NCI-H82 treated with DMSO at 0.1 percent for 48 hours (cell line): ENCODE results near the gene CDH5.

Experiments
- DNase-seq: peaks from one replicate; lab custom pipeline; 2025; ENCODE audit not compliant: unreplicated experiment; lab: John Stamatoyannopoulos, UW

The CDH5 gene

DNA sequence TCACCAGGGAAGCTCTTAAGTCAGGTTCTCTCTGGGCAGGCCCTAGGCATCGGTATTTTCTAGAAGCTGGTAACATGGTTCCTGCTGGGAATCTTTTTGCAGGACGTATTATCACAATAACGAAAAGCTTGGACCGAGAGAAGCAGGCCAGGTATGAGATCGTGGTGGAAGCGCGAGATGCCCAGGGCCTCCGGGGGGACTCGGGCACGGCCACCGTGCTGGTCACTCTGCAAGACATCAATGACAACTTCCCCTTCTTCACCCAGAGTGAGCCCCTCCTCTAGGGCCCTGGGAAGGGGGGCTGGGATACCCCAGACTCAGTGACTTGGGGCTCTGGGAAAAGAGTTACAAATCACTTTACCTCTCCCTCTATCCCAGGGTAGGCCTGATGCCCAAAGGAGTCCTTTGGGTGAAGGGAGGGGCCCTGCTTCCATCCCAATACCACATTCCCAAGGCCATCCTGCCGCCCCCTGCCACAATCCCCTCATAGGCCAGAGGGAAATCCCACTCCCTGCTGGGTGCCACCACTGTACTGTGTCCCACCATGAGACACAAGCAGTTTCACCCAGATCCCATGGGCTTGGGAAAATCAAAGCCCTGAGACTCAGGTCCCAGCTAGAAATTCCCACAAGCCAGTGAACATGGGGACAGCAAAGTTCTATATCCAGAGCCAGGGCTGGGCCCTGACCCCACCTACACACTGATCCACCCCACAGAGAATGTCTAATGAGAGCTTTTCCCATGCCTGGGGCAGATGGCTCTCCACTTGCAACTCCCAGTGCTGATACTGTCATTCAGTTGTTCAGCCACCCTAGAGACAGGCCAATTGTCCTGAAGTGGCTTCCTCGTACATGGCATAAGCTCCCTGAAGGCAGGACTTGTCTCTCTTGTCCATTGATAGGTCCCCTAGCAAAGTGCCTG lies 23.0 kb downstream of the CDH5 start:
- DNase-seq: no peak

DNA sequence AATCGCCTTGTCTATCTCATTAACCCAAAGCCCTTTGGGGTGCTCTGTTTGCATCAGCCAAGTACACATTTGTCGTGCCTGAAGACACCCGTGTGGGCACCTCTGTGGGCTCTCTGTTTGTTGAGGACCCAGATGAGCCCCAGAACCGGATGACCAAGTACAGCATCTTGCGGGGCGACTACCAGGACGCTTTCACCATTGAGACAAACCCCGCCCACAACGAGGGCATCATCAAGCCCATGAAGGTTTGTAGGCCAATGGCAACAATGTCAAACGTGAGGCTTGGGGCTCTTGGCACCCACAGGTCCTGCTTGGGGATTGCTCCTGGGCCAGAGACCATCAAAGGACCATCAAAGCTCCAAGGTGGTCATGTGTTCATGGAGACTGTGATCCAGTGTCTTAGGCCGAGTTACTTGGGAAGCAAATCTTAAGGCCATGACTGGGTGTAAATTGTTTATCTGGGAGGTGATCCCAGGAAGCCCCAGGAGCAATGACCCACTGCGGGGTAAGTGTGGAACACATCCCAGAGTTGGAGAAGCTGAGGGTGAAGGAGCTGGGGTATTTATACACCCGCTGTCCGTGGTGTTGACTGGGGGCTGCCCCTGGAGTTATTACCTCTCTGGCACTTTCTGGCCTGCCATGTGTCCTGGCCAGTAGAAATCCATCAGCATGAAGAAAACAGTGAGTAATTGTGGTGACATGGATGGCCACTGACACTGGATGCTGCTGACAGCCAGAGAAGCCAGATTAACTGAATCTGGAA lies 24.0 kb downstream of the CDH5 start:
- no peak for DNase-seq

DNA sequence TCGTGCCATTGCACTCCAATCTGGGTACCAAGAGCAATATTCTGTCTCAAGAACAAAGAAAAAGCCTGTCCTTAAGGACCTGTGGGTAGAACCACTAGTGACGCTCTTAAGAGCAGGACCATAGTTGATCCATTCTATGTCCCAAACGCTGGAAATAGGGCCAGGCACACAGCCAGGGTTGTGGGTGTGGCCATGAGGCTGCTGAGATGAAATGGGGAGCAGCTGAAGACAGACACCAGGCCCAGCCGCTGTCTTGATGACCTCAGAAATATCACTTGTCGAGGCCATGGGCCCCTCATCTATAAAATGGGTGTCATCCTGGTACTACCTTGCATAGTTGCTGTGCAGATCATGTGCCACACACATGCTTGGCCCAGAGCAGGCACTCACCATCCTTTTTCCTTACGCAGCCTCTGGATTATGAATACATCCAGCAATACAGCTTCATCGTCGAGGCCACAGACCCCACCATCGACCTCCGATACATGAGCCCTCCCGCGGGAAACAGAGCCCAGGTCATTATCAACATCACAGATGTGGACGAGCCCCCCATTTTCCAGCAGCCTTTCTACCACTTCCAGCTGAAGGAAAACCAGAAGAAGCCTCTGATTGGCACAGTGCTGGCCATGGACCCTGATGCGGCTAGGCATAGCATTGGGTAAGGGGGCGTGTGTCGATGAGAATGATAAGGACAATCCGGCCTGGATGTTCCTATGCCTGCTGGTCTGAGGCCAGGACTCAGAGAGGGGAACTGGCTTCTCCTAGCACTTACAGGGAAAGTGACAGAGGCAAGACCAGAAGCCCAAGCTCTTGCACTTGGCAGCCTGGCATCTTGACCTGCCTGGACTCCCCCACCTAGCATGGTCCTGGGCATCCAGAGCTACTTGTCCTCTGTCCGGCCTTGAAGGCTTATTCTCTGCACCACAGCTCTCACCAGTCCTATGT lies 25.5 kb downstream of the CDH5 start:
- DNase-seq: no peak

DNA sequence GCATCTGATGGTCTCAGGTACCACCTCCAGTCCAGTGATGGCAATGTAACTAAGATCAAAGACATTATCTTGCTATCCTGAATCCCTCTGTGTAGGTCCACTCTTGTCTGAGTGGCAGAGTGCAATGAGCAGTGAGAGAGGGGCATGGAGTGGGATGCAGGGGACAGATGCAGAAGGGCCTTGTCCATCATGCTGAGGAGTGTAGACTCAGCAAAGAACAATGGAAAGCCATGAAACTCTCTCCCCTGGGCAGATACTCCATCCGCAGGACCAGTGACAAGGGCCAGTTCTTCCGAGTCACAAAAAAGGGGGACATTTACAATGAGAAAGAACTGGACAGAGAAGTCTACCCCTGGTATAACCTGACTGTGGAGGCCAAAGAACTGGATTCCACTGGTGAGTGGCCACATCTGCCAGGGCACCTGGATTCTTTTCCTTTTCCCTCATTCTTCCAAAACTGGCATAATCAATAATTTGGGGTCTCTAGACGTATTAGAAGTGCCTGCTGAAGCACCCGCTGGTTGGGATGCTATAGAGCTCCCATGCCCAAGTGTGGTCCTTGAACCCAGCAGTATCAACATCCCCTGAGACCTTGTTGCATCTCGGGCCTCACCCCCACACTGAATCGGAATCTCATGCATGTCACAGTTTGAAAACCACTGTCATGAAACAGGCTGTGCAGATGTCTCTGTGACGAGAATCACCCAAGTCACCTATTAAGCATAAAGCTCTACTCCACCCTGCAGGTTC lies 29.5 kb downstream of the CDH5 start:
- DNase-seq: no peak

DNA sequence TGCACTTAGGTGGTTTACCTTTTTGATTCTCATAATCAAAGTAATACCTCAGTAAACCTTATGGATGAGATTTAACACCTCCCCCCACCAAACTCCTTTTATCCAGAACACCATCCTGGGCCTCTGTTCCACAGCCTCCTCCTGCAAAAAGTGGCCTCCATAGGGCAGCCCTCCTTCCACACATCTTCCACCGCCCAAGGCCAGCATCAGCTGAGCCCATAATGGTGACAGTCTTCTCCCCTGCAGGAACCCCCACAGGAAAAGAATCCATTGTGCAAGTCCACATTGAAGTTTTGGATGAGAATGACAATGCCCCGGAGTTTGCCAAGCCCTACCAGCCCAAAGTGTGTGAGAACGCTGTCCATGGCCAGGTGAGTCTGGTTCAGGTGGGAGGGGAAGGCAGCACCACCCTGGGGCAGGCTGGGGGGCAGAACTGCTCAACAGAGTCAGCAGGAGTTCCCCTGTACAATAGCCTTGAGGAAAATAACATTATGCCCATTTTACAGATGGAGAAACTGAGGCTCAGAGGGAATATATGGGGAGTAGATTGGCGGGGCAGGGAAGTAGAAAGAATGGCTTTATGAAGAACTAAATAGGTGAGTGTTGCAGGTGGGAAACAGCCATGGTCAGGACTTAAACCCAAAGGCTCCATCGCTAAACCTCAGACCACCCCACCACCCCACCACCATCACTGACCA lies 31.4 kb downstream of the CDH5 start:
- no peak for DNase-seq

DNA sequence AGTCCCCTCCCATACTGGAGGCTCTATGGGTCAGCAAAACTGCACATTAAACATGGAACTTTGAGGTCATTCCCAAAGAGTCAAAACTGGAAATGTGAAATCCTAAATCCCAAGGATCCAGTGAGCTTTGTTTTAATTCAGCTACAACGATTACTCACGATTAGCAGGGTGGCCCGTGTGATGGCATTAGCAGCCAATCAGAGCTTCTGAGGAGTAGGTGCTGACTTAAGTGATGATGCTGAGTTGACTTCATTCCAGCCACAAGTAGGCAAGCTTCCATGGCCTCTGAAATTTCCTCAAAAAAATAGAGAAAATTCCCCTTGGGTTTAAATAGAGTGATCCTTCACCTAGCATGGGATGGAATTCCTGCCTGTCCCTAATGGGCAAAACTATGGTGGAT lies 32.5 kb downstream of the CDH5 start:
- DNase-seq: no peak

DNA sequence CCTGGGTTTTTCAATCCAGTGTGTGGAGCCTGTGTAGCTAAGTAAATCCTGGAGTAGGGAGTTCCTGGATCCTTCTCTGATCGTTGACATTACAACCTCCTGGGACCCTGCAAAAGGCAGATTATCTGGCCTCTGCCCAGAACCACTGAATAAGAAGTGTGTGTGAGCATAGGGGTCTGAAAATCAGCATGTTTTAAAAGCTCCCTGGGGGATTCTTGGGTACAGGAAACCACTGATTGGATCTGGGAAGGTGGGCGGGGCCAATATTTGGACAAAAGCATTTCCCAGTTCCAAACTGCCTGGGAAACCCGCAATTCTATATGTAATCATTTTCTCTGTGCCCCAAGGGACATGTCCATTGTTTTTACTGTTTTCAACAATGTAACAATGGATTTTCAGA lies 33.4 kb downstream of the CDH5 start:
- DNase-seq: peak; percentile 4

DNA sequence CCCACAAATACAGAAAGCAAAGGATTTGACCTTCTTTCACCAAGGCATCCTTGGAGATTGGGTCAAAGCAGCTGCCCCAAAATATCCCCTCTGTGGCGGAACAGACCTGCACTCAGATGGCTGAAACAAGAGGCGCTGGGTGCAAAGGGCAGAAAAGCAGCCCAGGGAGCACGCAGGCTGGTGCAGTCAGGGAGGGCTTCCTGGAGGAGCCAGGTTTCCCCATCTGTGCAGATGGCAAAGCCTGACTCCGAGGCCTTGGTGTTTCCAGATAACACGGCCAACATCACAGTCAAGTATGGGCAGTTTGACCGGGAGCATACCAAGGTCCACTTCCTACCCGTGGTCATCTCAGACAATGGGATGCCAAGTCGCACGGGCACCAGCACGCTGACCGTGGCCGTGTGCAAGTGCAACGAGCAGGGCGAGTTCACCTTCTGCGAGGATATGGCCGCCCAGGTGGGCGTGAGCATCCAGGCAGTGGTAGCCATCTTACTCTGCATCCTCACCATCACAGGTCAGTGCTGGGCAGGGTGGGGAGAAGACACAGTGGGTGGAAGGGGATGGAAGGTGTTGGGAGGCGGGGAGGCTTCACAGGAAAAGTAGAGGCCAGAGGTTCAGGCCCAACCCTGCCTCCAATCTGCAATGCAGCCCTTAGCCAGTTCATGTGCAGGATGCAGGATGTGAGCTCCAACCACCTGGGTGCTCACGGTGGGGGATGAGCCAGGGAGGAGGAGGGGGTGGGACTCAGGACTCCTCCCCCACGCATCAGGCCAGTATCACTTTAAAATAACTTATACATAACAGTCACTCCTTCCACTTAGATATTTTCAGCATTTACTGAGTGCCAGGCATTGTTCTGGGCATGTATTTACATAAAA lies 34.3 kb downstream of the CDH5 start:
- DNase-seq: no peak

DNA sequence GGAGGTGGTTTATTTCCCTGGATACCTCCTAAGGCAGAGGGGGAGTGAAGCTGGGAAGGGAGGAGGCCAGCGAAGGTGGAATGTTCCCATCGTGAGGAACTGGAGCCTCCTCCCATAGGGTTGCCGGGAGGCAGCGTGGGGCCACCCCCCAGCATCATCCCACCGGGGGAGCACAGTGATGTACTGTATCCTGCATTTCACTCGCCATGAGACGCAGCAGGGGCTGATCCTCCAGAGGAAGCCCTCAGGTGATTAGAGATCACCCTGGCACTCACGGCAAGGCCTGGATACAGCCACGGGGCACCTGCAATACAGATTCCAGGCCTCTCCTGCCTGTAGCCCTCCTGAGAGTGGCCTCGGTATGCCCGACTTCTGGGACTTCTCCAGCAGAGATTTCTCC lies 35.1 kb downstream of the CDH5 start:
- DNase-seq: no peak

DNA sequence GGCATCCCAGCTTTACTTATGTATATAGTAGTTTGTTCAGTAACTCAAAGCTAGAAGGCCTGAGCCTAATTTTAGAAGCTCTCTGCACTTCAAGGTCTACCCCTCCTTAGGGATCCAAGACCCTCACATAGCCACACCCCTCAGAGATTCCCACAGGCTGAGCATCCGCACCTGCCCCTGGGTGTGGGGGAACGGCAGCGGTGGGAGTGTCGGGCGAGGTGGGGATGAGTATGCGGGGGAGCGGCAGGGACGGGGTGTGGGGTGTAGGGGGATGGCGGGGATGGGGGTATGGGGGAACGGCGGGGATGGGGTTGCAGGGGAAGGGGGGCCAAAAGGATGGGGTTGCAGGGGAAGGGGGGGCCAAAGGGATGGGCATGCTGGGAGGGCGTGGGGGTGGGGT lies 35.7 kb downstream of the CDH5 start:
- DNase-seq: no peak

DNA sequence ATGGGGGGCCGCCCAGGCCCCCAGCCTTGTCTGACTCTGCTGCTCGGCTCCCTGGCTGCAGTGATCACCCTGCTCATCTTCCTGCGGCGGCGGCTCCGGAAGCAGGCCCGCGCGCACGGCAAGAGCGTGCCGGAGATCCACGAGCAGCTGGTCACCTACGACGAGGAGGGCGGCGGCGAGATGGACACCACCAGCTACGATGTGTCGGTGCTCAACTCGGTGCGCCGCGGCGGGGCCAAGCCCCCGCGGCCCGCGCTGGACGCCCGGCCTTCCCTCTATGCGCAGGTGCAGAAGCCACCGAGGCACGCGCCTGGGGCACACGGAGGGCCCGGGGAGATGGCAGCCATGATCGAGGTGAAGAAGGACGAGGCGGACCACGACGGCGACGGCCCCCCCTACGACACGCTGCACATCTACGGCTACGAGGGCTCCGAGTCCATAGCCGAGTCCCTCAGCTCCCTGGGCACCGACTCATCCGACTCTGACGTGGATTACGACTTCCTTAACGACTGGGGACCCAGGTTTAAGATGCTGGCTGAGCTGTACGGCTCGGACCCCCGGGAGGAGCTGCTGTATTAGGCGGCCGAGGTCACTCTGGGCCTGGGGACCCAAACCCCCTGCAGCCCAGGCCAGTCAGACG lies 36.2 kb downstream of the CDH5 start:
- no peak for DNase-seq

DNA sequence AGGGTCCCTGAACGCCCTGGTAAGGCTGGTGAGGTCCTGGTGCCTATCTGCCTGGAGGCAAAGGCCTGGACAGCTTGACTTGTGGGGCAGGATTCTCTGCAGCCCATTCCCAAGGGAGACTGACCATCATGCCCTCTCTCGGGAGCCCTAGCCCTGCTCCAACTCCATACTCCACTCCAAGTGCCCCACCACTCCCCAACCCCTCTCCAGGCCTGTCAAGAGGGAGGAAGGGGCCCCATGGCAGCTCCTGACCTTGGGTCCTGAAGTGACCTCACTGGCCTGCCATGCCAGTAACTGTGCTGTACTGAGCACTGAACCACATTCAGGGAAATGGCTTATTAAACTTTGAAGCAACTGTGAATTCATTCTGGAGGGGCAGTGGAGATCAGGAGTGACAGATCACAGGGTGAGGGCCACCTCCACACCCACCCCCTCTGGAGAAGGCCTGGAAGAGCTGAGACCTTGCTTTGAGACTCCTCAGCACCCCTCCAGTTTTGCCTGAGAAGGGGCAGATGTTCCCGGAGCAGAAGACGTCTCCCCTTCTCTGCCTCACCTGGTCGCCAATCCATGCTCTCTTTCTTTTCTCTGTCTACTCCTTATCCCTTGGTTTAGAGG lies 37.1 kb downstream of the CDH5 start:
- DNase-seq: no peak

DNA sequence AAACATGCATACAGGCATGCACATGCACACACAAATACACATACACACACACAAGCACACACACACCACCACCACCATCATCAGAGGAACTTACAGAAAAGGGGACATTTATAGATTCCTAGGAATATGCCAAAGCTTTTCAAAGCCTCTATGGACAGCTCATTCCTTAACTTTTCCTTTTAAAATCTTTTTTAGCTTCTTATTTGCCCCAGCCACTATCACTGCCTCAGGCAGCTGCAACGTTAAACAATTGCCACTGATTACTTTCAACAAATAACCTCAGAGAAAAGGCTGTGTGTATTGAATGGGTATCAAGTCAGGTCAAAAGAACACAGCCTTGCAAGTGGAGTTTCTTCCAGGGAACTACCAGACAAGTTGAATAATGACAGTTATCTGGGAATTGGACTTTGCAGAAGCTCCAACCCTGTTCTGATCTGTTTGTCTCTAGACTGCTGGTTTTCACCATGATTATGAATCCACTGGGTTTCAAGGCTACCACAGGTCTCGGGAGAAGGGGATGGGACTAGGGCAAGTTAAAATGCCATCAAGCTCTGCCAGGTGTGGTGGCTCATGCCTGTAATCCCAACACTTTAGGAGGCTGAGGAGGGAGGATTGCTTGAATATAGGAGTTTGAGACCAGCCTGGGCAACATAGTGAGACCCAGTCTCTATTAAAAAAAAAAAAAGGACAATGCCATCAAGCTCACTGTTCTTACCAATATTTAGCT lies 38.7 kb downstream of the CDH5 start:
- no peak for DNase-seq

DNA sequence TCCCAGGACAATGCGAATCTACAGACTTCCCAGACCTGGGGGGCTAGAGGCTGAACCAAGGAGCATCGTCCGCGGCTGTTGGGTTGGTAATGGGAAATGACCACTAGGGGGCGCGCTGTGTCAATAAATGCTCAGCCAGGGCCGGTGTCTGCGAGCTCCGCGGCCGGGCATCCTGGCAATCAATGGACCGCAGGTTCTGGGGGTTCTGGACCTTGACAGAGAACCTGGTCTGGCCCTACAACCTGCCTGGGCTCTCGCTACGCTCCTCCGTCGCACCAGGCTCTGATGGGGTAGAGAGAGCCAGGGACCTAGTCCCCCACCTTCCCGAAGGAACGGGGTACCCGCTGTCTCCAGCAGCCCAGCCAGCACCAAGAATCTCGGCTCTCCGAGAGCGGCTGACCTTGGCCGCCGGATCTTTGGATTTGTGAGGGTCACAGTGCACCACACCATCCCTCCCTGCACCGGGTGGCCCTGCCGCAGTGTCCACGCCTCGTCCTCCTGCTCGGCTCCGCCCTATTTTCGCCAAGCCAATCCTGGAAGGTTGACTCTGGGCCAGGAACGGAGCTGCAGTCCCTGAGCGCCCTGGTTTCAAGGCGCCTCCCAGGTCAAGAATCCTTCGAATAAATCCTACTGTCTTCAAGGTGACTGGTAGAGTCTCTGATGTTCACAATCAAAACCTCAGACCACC lies 40.2 kb downstream of the CDH5 start:
- peak; percentile 14 for DNase-seq

DNA sequence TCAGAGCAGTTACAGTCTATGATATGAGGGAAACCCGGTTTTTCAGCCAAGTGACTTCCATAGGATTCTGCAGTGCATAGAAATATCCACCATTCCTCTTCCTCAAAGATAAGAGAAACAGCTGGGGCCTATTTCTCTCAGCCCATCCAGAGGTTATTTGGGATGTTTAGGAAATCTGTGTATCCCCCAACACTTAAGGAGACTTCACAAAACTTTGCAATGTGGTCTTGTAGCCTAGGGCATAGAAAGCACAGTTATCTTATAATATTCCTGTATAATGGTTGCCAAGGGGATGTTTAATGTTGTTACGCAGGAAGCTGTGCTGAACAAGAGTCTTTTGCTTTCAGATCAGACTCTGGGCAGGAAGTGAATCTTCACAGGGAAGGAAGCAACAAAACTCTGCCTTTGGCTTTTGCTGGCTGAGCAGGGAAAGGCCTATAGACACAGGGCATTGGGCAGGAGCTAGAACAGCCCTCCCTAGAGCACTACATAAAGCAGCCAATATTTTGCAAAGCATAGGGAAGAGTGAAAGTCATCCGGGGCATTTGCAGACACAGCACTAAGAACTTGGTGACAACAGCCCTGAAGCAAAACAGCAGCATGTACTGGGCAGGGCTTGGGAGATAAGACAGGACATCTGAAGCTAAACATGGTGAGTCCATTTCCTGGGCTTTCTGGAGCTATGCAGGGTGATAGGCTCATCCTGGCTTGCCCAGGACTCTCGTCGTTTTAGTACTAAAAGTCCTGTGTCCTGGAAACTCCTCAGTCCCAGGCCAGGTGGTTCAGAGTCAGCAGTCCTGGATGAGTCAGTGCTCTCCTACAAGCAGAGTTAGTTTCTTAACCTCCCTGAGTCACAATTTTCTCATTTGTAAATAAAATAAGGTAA lies 41.9 kb downstream of the CDH5 start:
- no peak for DNase-seq

DNA sequence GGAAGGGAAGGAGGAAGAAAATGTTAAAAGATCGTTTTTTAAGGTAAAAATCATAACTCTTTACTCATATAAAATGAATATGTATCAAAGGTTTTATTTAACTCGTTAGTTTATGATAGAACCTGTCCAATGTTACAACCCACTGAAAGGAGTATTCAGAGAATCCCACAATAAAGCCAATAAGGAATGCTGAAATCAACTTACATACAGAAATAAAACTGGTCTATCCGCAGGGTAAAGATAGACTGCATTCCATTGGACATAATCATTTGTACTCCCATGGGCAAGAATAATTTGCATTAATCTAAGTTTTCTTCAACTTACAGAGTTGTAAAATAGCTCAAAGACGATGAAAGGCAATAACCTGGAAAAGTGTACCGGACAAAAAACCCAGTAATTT lies 42.7 kb downstream of the CDH5 start:
- no peak for DNase-seq
